Measurements from ENCODE around the gene TSPAN14.

- TF ChIP-seq POLR2A (IDR thresholded peaks at IDR 0.05) (no peak), CTCF (IDR thresholded peaks at IDR 0.05) (no peak)
Observed at GRCh38 chr10:80518807-80519360, 64.8 kb downstream of the TSPAN14 start.
